GM18511 (cell line): ENCODE data around the gene UPF2.
"Not testable (repeated sequence)": the region's sequence is repeated elsewhere in the genome, so short reads cannot be mapped to it uniquely, and the experiment has no call there.

Source experiments
- ATAC-seq: cut with Tn5 transposase; IDR thresholded peaks from one replicate; pipeline ENCODE4 v1.9.1; 2021; ENCODE audit warnings: mild to moderate bottlenecking, moderate library complexity; ENCODE audit not compliant: unreplicated experiment

UPF2 gene

DNA sequence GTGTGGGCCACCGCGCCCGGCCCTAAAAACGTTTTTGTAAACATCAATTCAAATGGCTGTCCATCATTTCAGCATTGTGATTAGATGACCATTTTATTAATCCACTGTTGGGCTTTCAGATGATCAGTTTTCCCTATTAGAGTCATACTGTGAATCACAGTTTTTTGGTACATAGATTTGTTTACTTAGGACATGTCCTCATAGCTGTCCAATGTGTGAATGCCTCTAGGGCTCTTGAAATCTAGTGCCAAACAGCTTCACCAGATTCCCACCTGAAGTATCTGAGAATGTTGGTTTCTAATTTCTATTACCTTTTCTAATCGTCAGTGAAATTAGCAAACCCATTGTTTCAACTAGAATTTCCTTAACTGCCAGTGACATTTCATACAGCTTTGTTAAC lies 66.8 kb downstream of the UPF2 start:
- ATAC-seq, result no peak

DNA sequence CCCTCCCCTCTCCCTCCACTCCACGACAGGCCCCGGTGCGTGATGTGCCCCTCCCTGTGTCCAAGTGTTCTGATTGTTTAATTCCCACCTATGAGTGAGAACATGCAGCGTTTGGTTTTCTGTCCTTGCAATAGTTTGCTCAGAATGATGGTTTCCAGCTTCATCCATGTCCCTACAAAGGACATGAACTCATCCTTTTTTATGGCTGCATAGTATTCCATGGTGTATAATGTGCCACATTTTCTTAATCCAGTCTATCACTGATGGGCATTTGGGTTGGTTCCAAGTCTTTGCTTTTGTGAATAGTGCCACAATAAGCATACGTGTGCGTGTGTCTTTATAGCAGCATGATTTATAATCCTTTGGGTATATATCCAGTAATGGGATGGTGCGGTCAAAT lies 70.1 kb downstream of the UPF2 start:
- ATAC-seq, result not testable (repeated sequence)

DNA sequence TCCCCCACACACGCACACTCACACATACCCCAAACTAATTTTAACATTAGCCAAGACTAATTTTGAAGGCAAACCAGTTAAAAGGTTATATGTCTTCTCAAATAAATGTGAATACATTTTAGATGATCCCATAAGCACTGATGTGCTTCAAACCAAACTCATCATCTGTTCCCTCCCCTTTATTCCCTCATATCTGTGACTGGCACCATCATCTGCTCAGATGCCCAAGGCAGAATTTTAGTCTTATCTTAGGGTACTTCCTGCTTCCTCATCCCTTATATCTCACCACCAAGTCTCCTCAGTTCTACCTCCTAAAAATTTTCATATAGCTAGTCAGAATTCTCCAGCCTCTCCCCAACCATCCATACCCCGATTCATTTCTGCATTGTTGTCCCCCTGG lies 80.4 kb downstream of the UPF2 start:
- ATAC-seq, result no peak

DNA sequence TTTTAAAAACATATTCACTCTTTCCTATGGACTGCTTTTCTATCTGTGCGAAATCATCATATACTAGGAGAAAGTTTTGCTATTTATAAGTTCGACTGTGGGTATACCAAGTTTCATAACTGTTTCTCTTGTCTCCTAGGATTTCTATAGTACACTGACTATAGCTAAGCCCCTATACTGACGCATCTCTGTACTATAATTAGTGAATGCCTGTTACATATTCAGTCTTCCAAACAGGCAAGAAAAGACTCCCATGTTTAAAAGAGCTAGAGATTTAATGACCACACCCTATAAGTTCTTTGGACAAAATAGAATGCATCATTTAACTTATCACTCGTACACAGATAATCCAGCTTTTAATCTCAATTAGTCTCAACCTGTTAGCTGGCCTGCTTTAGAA lies 80.8 kb downstream of the UPF2 start:
- ATAC-seq, result no peak

DNA sequence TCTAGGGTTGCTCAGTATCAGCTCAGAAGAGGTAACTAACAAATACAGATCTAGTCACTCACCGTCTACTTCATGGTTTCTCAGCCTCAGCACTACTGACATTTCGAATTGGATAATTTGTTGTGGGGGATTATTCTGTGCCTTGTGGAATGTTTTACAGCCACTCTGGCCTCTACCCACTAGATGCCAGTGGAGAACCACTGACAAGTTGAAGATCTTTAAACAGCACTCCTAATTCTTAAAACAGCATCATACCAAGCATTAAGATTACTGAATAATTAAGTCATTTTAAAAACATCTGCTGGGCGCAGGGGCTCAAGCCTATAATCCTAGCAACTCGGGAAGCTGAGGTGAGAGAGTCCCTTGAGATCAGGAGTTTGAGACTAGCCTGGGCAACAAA lies 82.6 kb downstream of the UPF2 start:
- ATAC-seq, result no peak

DNA sequence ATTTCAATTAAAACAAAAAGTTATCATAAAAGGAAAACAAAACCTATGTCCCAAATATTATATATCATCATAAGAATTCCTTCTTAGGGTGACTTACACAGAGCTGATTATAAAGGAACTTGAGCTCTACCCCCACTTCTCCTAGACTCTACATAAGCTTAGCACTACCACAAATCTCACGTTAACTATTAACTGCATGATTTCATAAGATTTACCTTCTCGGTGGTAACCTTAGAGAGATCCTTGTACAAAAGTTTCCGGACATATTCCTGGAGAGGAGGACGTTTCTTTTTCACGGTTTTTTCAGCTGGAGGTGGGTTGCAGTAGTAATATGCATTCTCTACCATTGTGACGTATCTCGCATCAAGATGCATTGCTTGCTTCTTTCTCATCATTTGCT lies 83.7 kb downstream of the UPF2 start:
- ATAC-seq, result no peak

DNA sequence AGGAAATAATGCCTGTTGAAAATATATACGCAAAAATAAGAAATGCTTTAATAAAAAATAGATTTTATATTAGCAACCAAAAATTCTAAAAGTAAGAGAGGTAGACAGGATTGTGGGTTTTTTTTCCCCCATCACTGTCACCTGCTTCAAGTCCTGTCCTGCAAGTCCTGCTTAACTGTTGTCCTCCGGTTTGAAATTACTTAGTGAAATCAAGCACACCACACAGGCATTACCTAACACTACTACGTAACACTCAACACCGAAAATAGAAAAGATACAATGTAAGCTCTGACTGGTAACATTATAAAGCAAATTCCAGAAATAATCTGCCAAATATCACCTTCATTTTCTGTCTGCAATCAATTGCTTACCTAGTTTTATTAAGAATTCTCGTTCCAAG lies 90.9 kb downstream of the UPF2 start:
- ATAC-seq, result no peak

DNA sequence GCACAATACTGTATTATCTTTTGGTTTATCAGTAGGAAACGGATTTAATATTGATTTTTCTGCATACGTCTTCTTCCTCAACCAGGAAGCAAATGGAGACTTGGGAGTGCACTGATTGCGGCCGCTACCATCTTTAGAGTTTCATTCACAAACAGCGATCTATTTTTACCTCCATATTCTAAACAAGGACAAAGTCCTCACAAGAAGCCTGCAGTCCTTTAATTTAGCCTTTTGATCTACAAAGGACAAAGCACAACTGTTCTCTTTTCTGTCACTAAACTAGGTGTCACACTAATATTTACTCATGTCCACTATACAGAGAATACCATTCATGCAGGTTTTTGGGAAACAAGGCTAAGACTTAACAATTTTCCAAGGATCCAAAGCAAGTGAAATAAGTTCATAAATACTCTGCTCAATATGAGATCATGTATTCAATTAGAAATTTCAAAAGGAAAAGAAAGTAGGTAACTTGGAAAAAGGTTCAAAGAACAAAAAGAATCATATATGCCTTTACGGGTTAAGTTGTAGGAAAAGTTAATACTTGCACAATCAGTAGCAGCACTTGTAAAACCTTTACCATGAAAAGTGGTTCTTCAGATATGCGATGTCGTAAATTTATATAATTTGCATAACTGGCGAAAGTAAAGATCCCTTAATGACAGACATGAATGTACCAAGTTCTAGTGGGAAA lies 92.1 kb downstream of the UPF2 start:
- no peak for ATAC-seq

DNA sequence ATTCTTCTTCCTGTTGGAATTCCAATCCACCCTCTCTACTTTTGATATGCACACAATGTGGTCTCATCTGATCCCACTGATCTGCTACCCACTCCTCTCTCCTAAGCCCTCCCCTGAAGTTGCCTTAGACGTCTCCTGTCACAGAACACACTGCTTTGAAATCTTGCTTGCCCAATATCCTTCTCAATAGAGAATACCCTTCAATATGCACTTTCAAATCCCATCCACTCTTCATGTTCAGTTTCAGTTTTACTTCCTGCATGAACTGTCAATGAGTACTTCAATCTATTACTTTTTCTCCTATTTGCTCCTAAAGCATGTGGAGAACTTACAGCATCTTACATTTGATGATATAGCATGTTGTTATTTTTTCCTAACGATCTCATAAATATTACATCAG lies 93.5 kb downstream of the UPF2 start:
- ATAC-seq, result no peak

DNA sequence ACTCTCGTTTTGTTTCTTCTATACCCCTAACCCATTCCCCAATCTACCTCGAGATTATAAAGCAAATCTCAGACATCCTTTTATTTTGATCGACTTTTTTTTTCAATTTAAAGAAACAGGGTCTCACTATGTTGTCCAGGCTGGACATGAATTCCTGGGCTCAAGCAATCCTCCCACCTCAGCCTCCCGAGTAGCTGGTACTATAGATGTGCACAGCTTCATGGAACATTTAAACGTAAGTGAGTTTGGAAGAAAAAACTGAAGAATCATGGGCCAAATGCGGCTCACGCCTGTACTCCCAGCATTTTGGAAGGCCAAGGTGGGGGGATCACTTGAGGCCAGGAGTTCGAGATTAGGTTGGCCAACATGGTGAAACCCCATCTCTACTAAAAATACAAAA lies 96.0 kb downstream of the UPF2 start:
- no peak for ATAC-seq

DNA sequence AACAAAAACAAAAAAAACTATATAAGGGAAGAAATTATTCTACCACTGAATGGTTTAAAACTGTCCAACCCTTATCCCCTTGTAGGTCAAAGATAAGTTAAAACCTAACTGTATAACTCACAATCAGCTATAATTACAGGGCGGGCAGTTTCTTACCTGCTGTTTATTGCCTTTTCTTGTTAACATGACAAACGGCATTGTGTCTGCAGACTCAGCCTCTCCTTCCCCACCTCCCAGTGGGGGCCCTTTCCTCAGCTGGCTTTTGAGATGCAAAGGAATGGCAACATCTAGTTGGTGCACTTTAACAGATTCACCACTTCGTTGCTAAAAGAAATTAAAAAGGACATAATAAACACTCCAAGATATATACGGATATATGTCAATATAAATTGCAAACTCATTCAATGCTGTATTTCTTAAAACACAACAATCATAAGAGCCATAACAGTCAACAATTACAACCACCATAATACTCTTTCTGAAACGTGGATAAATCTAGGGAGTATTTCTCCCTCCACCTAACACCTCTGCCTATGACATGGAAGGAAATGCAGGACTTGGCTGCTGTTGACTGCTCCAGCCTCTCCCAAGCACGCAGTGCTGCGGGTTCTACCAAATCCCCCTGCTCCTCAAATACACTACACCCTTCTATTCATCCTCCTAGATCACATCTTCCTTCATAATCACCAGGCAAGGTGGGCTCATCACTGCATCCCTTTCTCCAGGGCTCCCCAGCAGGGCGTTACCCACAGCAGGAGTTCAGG lies 106.0 kb downstream of the UPF2 start:
- no peak for ATAC-seq

DNA sequence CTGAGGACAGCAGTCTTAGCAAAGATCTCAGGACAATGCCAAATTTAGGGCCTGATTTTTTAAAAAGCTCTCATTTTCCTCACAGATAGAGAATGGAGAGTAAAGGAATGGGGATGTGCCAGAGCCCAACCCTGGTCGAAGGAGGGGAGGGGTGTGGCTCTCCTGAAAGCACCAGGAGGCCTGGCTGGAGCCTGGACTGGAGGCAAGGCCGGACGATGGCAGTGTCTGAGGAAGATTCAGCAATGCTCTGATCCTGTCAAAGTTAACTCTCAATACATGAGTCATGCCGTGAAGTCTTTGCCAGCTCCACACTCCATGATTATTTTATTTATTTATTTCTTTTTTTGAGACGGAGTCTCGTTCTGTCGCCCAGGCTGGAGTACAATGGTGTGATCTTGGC lies 108.3 kb downstream of the UPF2 start:
- no peak for ATAC-seq

DNA sequence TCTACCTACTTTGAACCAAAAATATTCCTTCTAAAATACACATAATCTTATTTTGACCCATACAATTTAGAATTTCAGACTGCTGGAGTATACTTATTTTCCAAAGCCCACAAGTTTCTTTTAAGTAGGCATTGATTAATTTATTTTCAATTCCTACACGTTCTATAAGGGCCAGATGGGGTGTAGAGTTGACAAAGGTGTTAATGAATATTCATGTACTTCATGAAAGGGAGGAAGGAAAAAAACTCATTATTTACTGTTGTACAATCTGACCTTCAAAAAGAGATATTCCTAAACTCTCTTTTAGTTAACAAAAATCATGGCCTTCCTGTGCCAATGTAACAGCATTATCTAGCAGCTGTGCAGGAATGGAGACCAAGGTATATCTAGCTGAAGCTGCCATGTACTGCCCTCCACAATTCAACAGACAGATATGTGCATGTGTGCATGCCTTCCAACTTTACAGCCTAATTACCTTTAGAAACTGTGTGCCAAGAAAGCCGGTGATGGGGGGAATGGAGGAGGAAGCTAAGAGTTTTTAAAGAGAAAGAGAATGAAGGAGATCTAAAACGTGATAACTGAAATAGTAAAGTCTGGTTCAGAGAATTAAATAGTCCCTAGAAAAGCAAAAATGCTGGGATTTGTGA lies 108.9 kb downstream of the UPF2 start:
- no peak for ATAC-seq

DNA sequence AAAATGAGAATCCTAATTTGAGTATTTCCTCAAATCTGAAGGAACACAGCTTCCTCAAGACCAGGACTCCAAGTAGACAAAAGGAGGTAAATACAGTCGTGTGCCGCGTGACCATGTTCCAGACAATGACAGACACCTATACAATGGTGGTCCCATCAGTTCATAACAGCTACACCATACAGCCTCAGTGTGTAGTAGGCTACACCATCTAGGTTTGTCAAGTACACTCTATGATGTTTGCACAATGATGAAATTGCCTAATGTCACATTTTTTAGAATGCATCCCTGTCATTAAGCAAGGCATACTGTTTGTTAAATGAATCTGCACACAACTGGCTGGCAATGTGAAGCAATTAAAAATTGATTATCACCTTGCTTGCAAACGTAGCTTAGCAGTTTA lies 111.6 kb downstream of the UPF2 start:
- no peak for ATAC-seq

DNA sequence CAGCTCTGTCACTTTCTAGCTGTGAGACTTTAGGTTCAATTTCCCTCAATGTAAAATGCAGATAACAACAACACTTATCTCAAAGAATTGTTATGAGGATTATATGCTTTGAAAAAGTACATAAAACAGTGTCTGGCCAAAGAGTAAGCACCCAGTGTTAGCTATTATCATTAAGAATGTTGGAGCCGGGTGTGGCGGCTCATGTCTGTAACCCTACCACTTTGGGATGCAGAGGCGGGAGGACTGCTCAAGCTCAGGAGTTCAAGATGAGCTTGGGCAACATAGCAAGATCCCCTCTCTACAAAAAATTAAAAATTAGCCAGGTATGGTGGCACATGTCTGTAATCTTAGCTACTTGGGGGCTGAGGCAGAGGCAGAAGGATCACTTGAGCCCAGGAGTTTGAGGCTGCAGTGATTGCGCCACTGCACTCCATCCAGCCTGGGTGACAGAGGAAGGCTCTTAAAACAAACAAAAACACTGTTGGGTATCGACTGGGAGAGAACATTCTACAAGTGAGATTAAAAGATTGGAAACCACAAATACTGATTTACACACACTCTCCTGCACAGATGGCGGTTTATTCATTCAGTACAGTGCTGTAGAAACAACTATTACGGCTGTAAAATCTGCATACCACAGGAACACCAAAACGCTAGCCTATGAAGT lies 112.2 kb downstream of the UPF2 start:
- ATAC-seq, result no peak

DNA sequence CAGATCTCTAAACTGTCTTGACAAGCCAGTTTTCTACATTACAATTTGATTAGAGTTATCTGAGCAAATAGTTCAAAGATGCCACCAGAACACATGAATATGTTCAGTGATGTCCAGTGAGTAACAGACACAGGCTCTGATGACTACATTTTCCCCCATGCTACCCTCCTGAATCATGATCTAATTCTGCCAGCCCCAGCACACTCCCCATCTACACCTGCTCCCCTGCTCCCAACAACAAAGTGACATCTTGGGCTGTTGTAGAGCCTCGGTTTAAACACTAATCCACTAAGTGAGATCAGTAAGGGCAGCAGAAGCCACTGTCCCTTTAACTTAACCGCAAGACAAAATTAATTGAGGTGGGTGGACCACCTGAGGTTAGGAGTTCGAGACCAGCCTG lies 114.9 kb downstream of the UPF2 start:
- ATAC-seq, result no peak

DNA sequence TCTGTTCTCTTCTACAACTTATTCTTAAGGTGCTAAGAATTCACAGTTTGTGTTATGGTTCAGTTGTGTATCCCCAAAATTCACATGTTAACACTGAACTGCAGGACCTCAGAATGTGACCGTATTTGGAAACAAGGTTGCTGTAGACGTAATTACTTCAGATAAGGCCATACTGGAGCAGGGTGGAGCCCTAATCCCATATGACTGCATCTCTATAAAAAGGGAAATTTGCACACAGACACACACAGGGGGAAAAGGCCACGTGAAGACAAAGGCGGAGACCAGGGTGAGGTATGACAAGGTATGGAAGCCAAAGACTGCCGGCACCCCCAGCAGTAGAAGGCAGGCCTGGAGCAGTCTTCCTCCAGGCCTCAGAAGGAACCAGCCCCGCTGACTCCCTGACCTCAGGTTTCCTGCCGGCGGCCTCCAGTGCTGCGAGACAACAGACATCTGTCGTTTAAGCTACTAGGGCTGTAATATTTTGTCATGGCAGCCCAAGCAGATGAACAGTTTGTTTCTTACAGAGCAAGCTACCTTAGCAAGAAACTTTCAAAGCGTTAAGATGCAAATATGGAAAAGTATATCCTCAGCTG lies 120.7 kb downstream of the UPF2 start:
- ATAC-seq, result no peak

DNA sequence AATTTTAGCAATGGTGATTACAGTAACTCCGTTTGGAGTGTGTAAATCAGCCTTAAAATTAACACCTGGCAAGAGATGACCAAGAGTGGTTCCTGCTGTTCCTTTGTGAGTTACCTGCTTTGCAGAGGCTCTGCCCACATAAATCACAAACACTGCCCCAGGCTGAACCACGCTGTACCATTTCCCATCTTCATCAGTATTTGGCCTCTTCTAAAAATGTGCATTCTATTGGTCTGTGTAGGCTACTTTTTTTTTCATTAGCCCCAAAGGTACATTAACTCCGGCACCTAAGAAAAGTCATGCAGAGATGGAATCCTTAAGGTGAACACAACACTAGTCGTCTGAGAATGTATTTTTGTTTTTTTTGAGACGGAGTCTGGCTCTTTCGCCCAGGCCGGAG lies 123.3 kb downstream of the UPF2 start:
- no peak for ATAC-seq

DNA sequence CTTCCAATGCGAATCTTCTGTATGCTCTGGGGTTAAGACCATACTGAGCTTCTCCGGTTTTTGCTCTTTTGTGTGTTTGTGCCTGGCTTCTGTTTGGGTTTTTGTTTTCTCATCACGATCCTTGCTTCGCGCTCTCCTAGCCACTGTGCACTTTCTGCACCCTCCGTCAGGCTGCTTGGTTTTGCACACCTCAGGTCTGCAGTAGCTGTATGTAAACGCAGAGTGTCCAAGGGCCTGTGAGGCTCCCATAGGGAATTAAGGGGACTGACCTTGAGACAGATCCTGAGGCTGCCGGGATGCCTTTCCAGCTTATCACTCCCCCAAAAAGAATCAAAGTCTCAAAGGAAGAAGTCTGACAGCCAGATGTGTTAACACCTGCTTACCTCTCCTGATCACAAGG lies 124.2 kb downstream of the UPF2 start:
- no peak for ATAC-seq

DNA sequence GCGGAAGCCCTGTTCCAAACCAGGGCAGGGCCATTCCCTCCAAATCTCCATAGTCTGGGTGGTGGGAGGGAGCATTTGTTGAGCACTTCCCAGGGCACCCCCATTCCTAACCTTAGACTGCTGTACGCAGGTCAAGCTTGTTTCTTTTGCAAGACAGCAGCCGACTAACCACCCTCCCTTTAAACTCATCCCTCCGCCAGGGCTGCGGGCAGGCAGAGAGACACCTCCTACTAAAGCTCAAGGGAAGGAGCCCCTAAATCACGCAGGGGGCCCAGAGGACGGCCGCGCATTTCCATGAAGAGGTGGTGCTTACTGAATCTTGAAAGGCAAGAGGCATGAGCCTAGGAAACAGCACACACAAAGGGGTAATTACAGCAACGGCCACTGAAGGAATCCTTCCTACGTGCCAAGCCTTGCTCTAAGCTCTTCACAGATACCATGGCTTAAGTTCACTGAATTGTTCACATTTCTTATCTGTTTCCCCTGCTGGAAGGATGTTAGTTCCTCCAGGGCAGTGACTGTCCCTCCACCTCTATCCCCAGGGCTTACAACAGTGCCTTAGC lies 129.4 kb downstream of the UPF2 start:
- no peak for ATAC-seq

DNA sequence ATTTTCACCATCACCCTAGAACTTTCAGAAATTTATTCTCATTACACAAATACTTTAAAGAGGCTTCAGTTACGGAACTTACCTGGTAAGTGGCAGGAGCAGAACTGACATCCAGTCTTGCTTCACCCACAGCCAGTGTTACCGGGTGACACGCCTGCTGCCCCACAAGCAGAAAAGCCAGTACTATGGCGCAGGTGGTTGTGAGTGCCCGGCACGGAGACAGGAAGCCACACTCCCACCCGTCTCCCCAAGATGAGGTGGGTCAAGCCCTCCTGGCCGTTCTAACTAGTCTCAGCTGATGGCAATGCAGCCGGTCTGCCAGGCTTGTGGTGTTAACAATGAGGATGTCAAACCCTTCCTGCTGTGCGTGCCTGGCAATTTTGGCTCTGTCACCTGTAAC lies 132.5 kb downstream of the UPF2 start:
- ATAC-seq, result no peak
